NT2/D1 (cell line): Measurements from ENCODE around the gene OR1E2.

Experiments used
- DNase-seq: peaks from one replicate; pipeline ENCODE4 v3.0.0-alpha.2; 2011; ENCODE audit warnings: low read depth, low spot score
- H3K27me3 ChIP-seq: 2 replicates; pipeline ENCODE4 v1.6.0; 2011; ENCODE audit warnings: mild to moderate bottlenecking; ENCODE audit not compliant: insufficient read length, insufficient read depth
- H3K36me3 ChIP-seq: 2 replicates; pipeline ENCODE4 v1.6.1; 2011; ENCODE audit warnings: mild to moderate bottlenecking, low read length, mixed read lengths; ENCODE audit not compliant: insufficient read depth, insufficient read length
- H3K4me1 ChIP-seq: 2 replicates; pipeline ENCODE4 v1.5.1; 2011; ENCODE audit not compliant: insufficient read depth, insufficient read length
- H3K4me3 ChIP-seq: 2 replicates; pipeline ENCODE4 v1.5.1; 2011; ENCODE audit warnings: low read depth; ENCODE audit not compliant: insufficient read length
- H3K9ac ChIP-seq: 2 replicates; pipeline ENCODE4 v1.6.0; 2011; ENCODE audit warnings: low read depth; ENCODE audit not compliant: insufficient read length
- H3K9me3 ChIP-seq: 2 replicates; pipeline ENCODE4 v1.5.1; 2011; ENCODE audit warnings: mild to moderate bottlenecking, low read length; ENCODE audit not compliant: insufficient read depth
- SUZ12 ChIP-seq: IDR thresholded peaks from 2 replicates; pipeline ENCODE4 v1.6.1; 2011; ENCODE audit not compliant: insufficient read length, insufficient read depth; ENCODE audit errors: extremely low read depth
- YY1 ChIP-seq: IDR thresholded peaks from 2 replicates; pipeline ENCODE4 v1.6.1; 2011; ENCODE audit not compliant: insufficient read length, insufficient read depth
- ZNF274 ChIP-seq: IDR thresholded peaks from 2 replicates; pipeline ENCODE4 v1.6.1; 2011; ENCODE audit warnings: mild to moderate bottlenecking, low read depth, low read length

OR1E2 gene, protein sequence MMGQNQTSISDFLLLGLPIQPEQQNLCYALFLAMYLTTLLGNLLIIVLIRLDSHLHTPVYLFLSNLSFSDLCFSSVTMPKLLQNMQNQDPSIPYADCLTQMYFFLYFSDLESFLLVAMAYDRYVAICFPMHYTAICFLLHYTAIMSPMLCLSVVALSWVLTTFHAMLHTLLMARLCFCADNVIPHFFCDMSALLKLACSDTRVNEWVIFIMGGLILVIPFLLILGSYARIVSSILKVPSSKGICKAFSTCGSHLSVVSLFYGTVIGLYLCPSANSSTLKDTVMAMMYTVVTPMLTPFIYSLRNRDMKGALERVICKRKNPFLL

GRCh38 chr17:3433741-3434140, at the start of gene OR1E2:
Gene OR1E2 (minus strand): TSS chr17:3433841. CDS start chr17:3433841, 0 bp downstream.
- Histone ChIP-seq H3K4me3 (no peak within 1 kb of the TSS), H3K4me1 (no peaks in the 10 kb centered on the region), H3K9ac (no peak within 1 kb of the TSS), H3K9me3 (no peaks in the 10 kb centered on the region), H3K27me3 (no peaks in the 10 kb centered on the region), H3K36me3 (no peaks in the 10 kb centered on the region)
- DNase-seq, result no peak
- TF ChIP-seq SUZ12 (no peak), ZNF274 (no peak)

GRCh38 chr17:3482852-3483251, 49.2 kb upstream of the OR1E2 start:
- Histone ChIP-seq H3K9ac (no peak overlapping the region), H3K27me3 (no peaks in the 10 kb centered on the region), H3K4me1 (no peaks in the 10 kb centered on the region), H3K9me3 (no peaks in the 10 kb centered on the region), H3K36me3 (no peaks in the 10 kb centered on the region), H3K4me3 (no peak overlapping the region)
- peak; percentile 35 for DNase-seq
- TF ChIP-seq YY1, result no peak
- no peak for TF ChIP-seq SUZ12
- TF ChIP-seq ZNF274, result no peak

GRCh38 chr17:3479988-3480387, 46.3 kb upstream of the OR1E2 start:
- H3K36me3 ChIP-seq, result no peaks in the 10 kb centered on the region
- DNase-seq, result no peak
- H3K4me3 ChIP-seq, result no peak overlapping the region
- H3K9ac ChIP-seq, result no peak overlapping the region
- H3K9me3 ChIP-seq, result no peaks in the 10 kb centered on the region
- no peaks in the 10 kb centered on the region for H3K27me3 ChIP-seq
- TF ChIP-seq SUZ12 (no peak), YY1 (no peak), ZNF274 (no peak)
- H3K4me1 ChIP-seq, result no peaks in the 10 kb centered on the region

GRCh38 chr17:3475812-3476610, 42.4 kb upstream of the OR1E2 start, which contains the start of gene ASPA:
Gene ASPA (plus strand): TSS chr17:3475997. CDS start chr17:3476160, 163 bp downstream.
- Histone ChIP-seq H3K9me3 (no peaks in the 10 kb centered on the region), H3K36me3 (no peaks in the 10 kb centered on the region), H3K4me3 (no peak within 1 kb of the TSS), H3K4me1 (no peaks in the 10 kb centered on the region), H3K27me3 (no peaks in the 10 kb centered on the region), H3K9ac (no peak within 1 kb of the TSS)
- no peak for TF ChIP-seq YY1
- no peak for TF ChIP-seq ZNF274
- TF ChIP-seq SUZ12, result no peak
- DNase-seq, result no peak

GRCh38 chr17:3475251-3475685, 41.6 kb upstream of the OR1E2 start:
- no peak for TF ChIP-seq SUZ12
- TF ChIP-seq ZNF274, result no peak
- TF ChIP-seq YY1, result no peak
- DNase-seq, result no peak
- no peak overlapping the region for H3K9ac ChIP-seq
- H3K9me3 ChIP-seq, result no peaks in the 10 kb centered on the region
- H3K27me3 ChIP-seq, result no peaks in the 10 kb centered on the region
- H3K36me3 ChIP-seq, result no peaks in the 10 kb centered on the region
- H3K4me3 ChIP-seq, result no peak overlapping the region
- H3K4me1 ChIP-seq, result no peaks in the 10 kb centered on the region

- Histone ChIP-seq H3K36me3 (no peaks in the 10 kb centered on the region), H3K27me3 (no peaks in the 10 kb centered on the region), H3K9me3 (no peaks in the 10 kb centered on the region), H3K9ac (no peak overlapping the region), H3K4me1 (no peaks in the 10 kb centered on the region), H3K4me3 (no peak overlapping the region)
- DNase-seq, result no peak
- TF ChIP-seq YY1, result no peak
- TF ChIP-seq ZNF274, result no peak
- TF ChIP-seq SUZ12, result no peak
Observed at GRCh38 chr17:3474212-3474611, 40.6 kb upstream of the OR1E2 start.

- Histone ChIP-seq H3K36me3 (no peaks in the 10 kb centered on the region), H3K27me3 (no peaks in the 10 kb centered on the region), H3K4me1 (no peaks in the 10 kb centered on the region), H3K9me3 (no peaks in the 10 kb centered on the region), H3K4me3 (no peak overlapping the region), H3K9ac (no peak overlapping the region)
- TF ChIP-seq ZNF274, result no peak
- no peak for TF ChIP-seq YY1
- no peak for TF ChIP-seq SUZ12
- DNase-seq, result no peak
Observed at GRCh38 chr17:3472137-3472536, 38.5 kb upstream of the OR1E2 start.
